Sigmoid colon (tissue), 7 donors: ENCODE results near the gene PRR20G. TPM values are rescaled to one million over a fixed set of nuclear protein-coding genes. Genes with fewer than 3 reads are reported as not detected.

Source experiments
- DNase-seq: peaks from one replicate; pipeline ENCODE4 v3.0.0-alpha.2; 2019
- H3K27ac ChIP-seq, 4 donors: fragments of 200-600 bp; sonication (generic); one replicate each; pipeline ENCODE4 v1.5.1; 2016 to 2019; ENCODE audit warnings: mild to moderate bottlenecking in 1 of 4
- H3K27me3 ChIP-seq, 3 donors: fragments of 200-600 bp; sonication (generic); one replicate each; pipeline ENCODE4 v1.5.1; 2019; ENCODE audit warnings: mild to moderate bottlenecking in 1 of 3
- H3K36me3 ChIP-seq, 4 donors: fragments of 200-600 bp; sonication (generic); one replicate each; pipeline ENCODE4 v1.5.1; 2016 to 2019
- H3K4me1 ChIP-seq, 4 donors: fragments of 200-600 bp; sonication (generic); one replicate each; pipeline ENCODE4 v1.5.1; 2017 to 2019
- H3K4me3 ChIP-seq, 4 donors: fragments of 200-600 bp; sonication (generic); one replicate each; pipeline ENCODE4 v1.5.1; 2017 to 2019; ENCODE audit warnings: mild to moderate bottlenecking in 2 of 4, moderate library complexity in 1 of 4
- H3K9me3 ChIP-seq, 4 donors: fragments of 200-600 bp in 3 of 4; sonication (generic) in 3 of 4; one replicate each; pipeline versions ENCODE4 v1.5.1 to v1.6.1; 2013 to 2019
- CTCF ChIP-seq, 4 experiments: fragments of 450-650 bp in 3 of 4; fragments of 200-600 bp in 1 of 4; IDR thresholded peaks; one replicate each; pipeline ENCODE4 v1.5.1; 2016 to 2019; ENCODE audit warnings: antibody characterized with exemption in 4 of 4, mild to moderate bottlenecking in 3 of 4, moderate library complexity in 2 of 4
- EP300 ChIP-seq, 4 donors: sonication (generic); formaldehyde crosslinking; IDR thresholded peaks; one replicate each; pipeline ENCODE4 v1.6.1; 2017; ENCODE audit warnings: antibody characterized with exemption in 4 of 4
- POLR2A ChIP-seq, 2 donors: fragments of 450-650 bp; IDR thresholded peaks; one replicate each; pipeline ENCODE4 v1.6.1; 2016; ENCODE audit warnings: antibody characterized with exemption in 2 of 2, mild to moderate bottlenecking in 2 of 2, moderate library complexity in 2 of 2
- POLR2AphosphoS5 ChIP-seq, 4 donors: sonication (generic); formaldehyde crosslinking; IDR thresholded peaks; one replicate each; pipeline ENCODE4 v1.6.1; 2017; ENCODE audit warnings: antibody characterized with exemption in 4 of 4
- WGBS, 2 donors: extraction: QIAGEN DNeasy Blood & Tissue Kit; methylation state at CpG; one replicate each; pipeline ENCODE4 v1.1.7; 2013; 5-methylcytosine and 5-hydroxymethylcytosine counted together
- intact Hi-C: fragments of 100-400 bp; cut with DNase I; formaldehyde crosslinking; loops from one replicate; pipeline ENCODE4 v1.15.1; 2023
- polyA plus RNA-seq, 3 donors: library from polyadenylated mRNA; stranded (reverse); fragments of 200-250 nt; gene quantifications; one replicate each; pipeline ENCODE4 v1.2.3, GENCODE V29; 2013
- total RNA-seq, 4 donors: library from RNA; depleted of rRNA; stranded (reverse); fragments of >200 nt; gene quantifications; one replicate each; pipeline ENCODE4 v1.1.0, GENCODE V29; 2016
- donor health status: healthy with polysubstance abuse.
- donor health status: Bipolar disorder and iron deficiency.
- donor health status: healthy.

PRR20G gene
- total and polyA plus RNA-seq, 7 donors: not detected

GRCh38 chr3:127264292-127264691 is 23.6 kb downstream of the PRR20G start:
- no peak for DNase-seq
- Histone ChIP-seq H3K4me1 (no peaks in the 10 kb centered on the region), H3K36me3 (no peaks in the 10 kb centered on the region), H3K9me3 (peaks cover 0 to 7% (median 0%) of the 10 kb centered on the region in 4 donors), H3K27me3 (peaks cover 0 to 9% (median 0%) of the 10 kb centered on the region in 3 donors), H3K27ac (no peak overlapping the region), H3K4me3 (no peak overlapping the region)
- 49 to 63% methylated on average over 5 of the region's 5 CpGs for WGBS, 2 donors
- TF ChIP-seq CTCF (IDR thresholded peaks at IDR 0.05) (no peak), POLR2A (IDR thresholded peaks at IDR 0.05) (no peak), EP300 (IDR thresholded peaks at IDR 0.05) (no peak), POLR2AphosphoS5 (IDR thresholded peaks at IDR 0.05) (no peak)
- intact Hi-C loops: no loop called here

- DNase-seq: no peak
- WGBS, 2 donors: 63 to 70% methylated on average over 9 of the region's 9 CpGs
- no peak for TF ChIP-seq CTCF (IDR thresholded peaks at IDR 0.05)
- TF ChIP-seq POLR2AphosphoS5 (IDR thresholded peaks at IDR 0.05): no peak
- no peak for TF ChIP-seq POLR2A (IDR thresholded peaks at IDR 0.05)
- no peak for TF ChIP-seq EP300 (IDR thresholded peaks at IDR 0.05)
- Histone ChIP-seq H3K9me3 (peaks cover 0 to 5% (median 0%) of the 10 kb centered on the region in 4 donors), H3K27me3 (peaks cover 0 to 9% (median 0%) of the 10 kb centered on the region in 3 donors), H3K4me3 (no peak overlapping the region), H3K4me1 (no peaks in the 10 kb centered on the region), H3K36me3 (no peaks in the 10 kb centered on the region), H3K27ac (no peak overlapping the region)
- intact Hi-C loops: no loop called here
Observed at GRCh38 chr3:127263586-127264231, 24.1 kb downstream of the PRR20G start.

GRCh38 chr3:127263037-127263436 is 24.8 kb downstream of the PRR20G start:
- Histone ChIP-seq H3K4me3 (no peak overlapping the region), H3K27me3 (peaks cover 0 to 9% (median 0%) of the 10 kb centered on the region in 3 donors), H3K9me3 (no peaks in the 10 kb centered on the region), H3K4me1 (no peaks in the 10 kb centered on the region), H3K27ac (no peak overlapping the region), H3K36me3 (no peaks in the 10 kb centered on the region)
- TF ChIP-seq EP300 (IDR thresholded peaks at IDR 0.05) (no peak), POLR2AphosphoS5 (IDR thresholded peaks at IDR 0.05) (no peak), POLR2A (IDR thresholded peaks at IDR 0.05) (no peak), CTCF (IDR thresholded peaks at IDR 0.05) (no peak)
- no peak for DNase-seq
- WGBS, 2 donors: 82 to 92% methylated on average over 4 of the region's 4 CpGs
- intact Hi-C loops: no loop called here

GRCh38 chr3:127262533-127262932 is 25.3 kb downstream of the PRR20G start:
- no peak overlapping the region for H3K27ac ChIP-seq
- no peaks in the 10 kb centered on the region for H3K36me3 ChIP-seq
- no peak for TF ChIP-seq POLR2AphosphoS5 (IDR thresholded peaks at IDR 0.05)
- TF ChIP-seq POLR2A (IDR thresholded peaks at IDR 0.05): no peak
- TF ChIP-seq EP300 (IDR thresholded peaks at IDR 0.05): no peak
- no peak for TF ChIP-seq CTCF (IDR thresholded peaks at IDR 0.05)
- no peaks in the 10 kb centered on the region for H3K9me3 ChIP-seq
- no peak overlapping the region for H3K4me3 ChIP-seq
- intact Hi-C loops: no loop called here
- H3K4me1 ChIP-seq: no peaks in the 10 kb centered on the region
- 95 to 97% methylated on average over 3 of the region's 3 CpGs for WGBS, 2 donors
- H3K27me3 ChIP-seq: peaks cover 0 to 9% (median 0%) of the 10 kb centered on the region in 3 donors
- DNase-seq: no peak

- 76 to 79% methylated on average over 7 of the region's 7 CpGs for WGBS, 2 donors
- H3K27ac ChIP-seq: no peak overlapping the region
- peaks cover 0 to 9% (median 0%) of the 10 kb centered on the region in 3 donors for H3K27me3 ChIP-seq
- H3K4me1 ChIP-seq: no peaks in the 10 kb centered on the region
- H3K36me3 ChIP-seq: no peaks in the 10 kb centered on the region
- no peak overlapping the region for H3K4me3 ChIP-seq
- H3K9me3 ChIP-seq: no peaks in the 10 kb centered on the region
- no peak for TF ChIP-seq POLR2AphosphoS5 (IDR thresholded peaks at IDR 0.05)
- TF ChIP-seq EP300 (IDR thresholded peaks at IDR 0.05): no peak
- no peak for TF ChIP-seq POLR2A (IDR thresholded peaks at IDR 0.05)
- TF ChIP-seq CTCF (IDR thresholded peaks at IDR 0.05): no peak
- DNase-seq: no peak
- intact Hi-C loops: no loop called here
Observed at GRCh38 chr3:127261925-127262324, 25.9 kb downstream of the PRR20G start.
